HG03457 (cell line): ENCODE results near the gene ZNF883.

Source experiments
- ATAC-seq: cut with Tn5 transposase; IDR thresholded peaks from one replicate; pipeline ENCODE4 v1.9.1; 2021; ENCODE audit warnings: moderate number of reproducible peaks; ENCODE audit not compliant: unreplicated experiment

ZNF883 gene

GRCh38 chr9:112921549-112921948 lies 90.4 kb downstream of the ZNF883 start:
- no peak for ATAC-seq

GRCh38 chr9:112917987-112918362 lies 94.0 kb downstream of the ZNF883 start:
- ATAC-seq: no peak

- no peak for ATAC-seq
Measured at GRCh38 chr9:112917047-112917986, 94.7 kb downstream of the ZNF883 start.

- no peak for ATAC-seq
Measured at GRCh38 chr9:112914524-112914923, 97.5 kb downstream of the ZNF883 start.

GRCh38 chr9:112913326-112913725 lies 98.7 kb downstream of the ZNF883 start:
- ATAC-seq: no peak

GRCh38 chr9:112912636-112913035 lies 99.4 kb downstream of the ZNF883 start:
- no peak for ATAC-seq

GRCh38 chr9:112911736-112912135 lies 100.3 kb downstream of the ZNF883 start:
- ATAC-seq: no peak
